IPS-15b (cell line): Measurements from ENCODE around the gene NEGR1.

Experiments
- H3K27me3 ChIP-seq: one replicate; pipeline ENCODE4 v1.6.1; 2013; ENCODE audit warnings: low read length; ENCODE audit not compliant: control insufficient read depth, insufficient read depth
- H3K36me3 ChIP-seq: one replicate; pipeline ENCODE4 v1.6.1; 2013; ENCODE audit warnings: low read length; ENCODE audit not compliant: control insufficient read depth, insufficient read depth
- H3K4me1 ChIP-seq: one replicate; pipeline ENCODE4 v1.6.1; 2013; ENCODE audit warnings: mild to moderate bottlenecking, low read length; ENCODE audit not compliant: control insufficient read depth, insufficient read depth
- H3K4me3 ChIP-seq: one replicate; pipeline ENCODE4 v1.5.1; 2013; ENCODE audit warnings: low read depth, low read length
- H3K9ac ChIP-seq: one replicate; pipeline ENCODE4 v1.6.1; 2013; ENCODE audit warnings: low read depth, mild to moderate bottlenecking, low read length
- H3K9me3 ChIP-seq: one replicate; pipeline ENCODE4 v1.6.1; 2013; ENCODE audit warnings: mild to moderate bottlenecking, low read length; ENCODE audit not compliant: control insufficient read depth, insufficient read depth

The NEGR1 gene

GRCh38 chr1:72013161-72013560, 269.2 kb downstream of the NEGR1 start:
- Histone ChIP-seq H3K9me3 (no peaks in the 10 kb centered on the region), H3K4me3 (no peak overlapping the region), H3K9ac (no peak overlapping the region), H3K27me3 (no peaks in the 10 kb centered on the region), H3K4me1 (no peaks in the 10 kb centered on the region), H3K36me3 (no peaks in the 10 kb centered on the region)

- no peaks in the 10 kb centered on the region for H3K36me3 ChIP-seq
- H3K4me3 ChIP-seq, result no peak overlapping the region
- H3K4me1 ChIP-seq, result no peaks in the 10 kb centered on the region
- no peak overlapping the region for H3K9ac ChIP-seq
- no peaks in the 10 kb centered on the region for H3K27me3 ChIP-seq
- H3K9me3 ChIP-seq, result no peaks in the 10 kb centered on the region
Observed at GRCh38 chr1:72011721-72012120, 270.6 kb downstream of the NEGR1 start.

- no peaks in the 10 kb centered on the region for H3K4me1 ChIP-seq
- no peaks in the 10 kb centered on the region for H3K36me3 ChIP-seq
- no peak overlapping the region for H3K9ac ChIP-seq
- no peaks in the 10 kb centered on the region for H3K9me3 ChIP-seq
- H3K27me3 ChIP-seq, result no peaks in the 10 kb centered on the region
- H3K4me3 ChIP-seq, result no peak overlapping the region
Observed at GRCh38 chr1:72010094-72010431, 272.3 kb downstream of the NEGR1 start.

GRCh38 chr1:72009173-72010093, 272.9 kb downstream of the NEGR1 start:
- Histone ChIP-seq H3K27me3 (no peaks in the 10 kb centered on the region), H3K36me3 (no peaks in the 10 kb centered on the region), H3K9ac (no peak overlapping the region), H3K9me3 (no peaks in the 10 kb centered on the region), H3K4me1 (no peaks in the 10 kb centered on the region), H3K4me3 (no peak overlapping the region)

- Histone ChIP-seq H3K27me3 (no peaks in the 10 kb centered on the region), H3K4me1 (peaks cover 3% of the 10 kb centered on the region), H3K9ac (no peak overlapping the region), H3K36me3 (no peaks in the 10 kb centered on the region), H3K9me3 (no peaks in the 10 kb centered on the region), H3K4me3 (no peak overlapping the region)
Observed at GRCh38 chr1:72007312-72007711, 275.0 kb downstream of the NEGR1 start.

- no peaks in the 10 kb centered on the region for H3K36me3 ChIP-seq
- H3K27me3 ChIP-seq, result no peaks in the 10 kb centered on the region
- peaks cover 3% of the 10 kb centered on the region for H3K4me1 ChIP-seq
- no peak overlapping the region for H3K4me3 ChIP-seq
- H3K9ac ChIP-seq, result no peak overlapping the region
- H3K9me3 ChIP-seq, result no peaks in the 10 kb centered on the region
Observed at GRCh38 chr1:72006092-72006491, 276.2 kb downstream of the NEGR1 start.

GRCh38 chr1:72003092-72003491, 279.2 kb downstream of the NEGR1 start:
- peaks cover 3% of the 10 kb centered on the region for H3K4me1 ChIP-seq
- H3K4me3 ChIP-seq, result no peak overlapping the region
- H3K27me3 ChIP-seq, result no peaks in the 10 kb centered on the region
- no peaks in the 10 kb centered on the region for H3K36me3 ChIP-seq
- H3K9me3 ChIP-seq, result no peaks in the 10 kb centered on the region
- no peak overlapping the region for H3K9ac ChIP-seq

- H3K9me3 ChIP-seq, result no peaks in the 10 kb centered on the region
Observed at GRCh38 chr1:72000809-72001208, 281.5 kb downstream of the NEGR1 start.

GRCh38 chr1:71994646-71995045, 287.7 kb downstream of the NEGR1 start:
- no peak overlapping the region for H3K9ac ChIP-seq
- no peak overlapping the region for H3K4me3 ChIP-seq
- H3K27me3 ChIP-seq, result no peaks in the 10 kb centered on the region
- H3K36me3 ChIP-seq, result no peaks in the 10 kb centered on the region
- no peaks in the 10 kb centered on the region for H3K4me1 ChIP-seq
- no peaks in the 10 kb centered on the region for H3K9me3 ChIP-seq

More at GRCh38 chr1:72000809-72001208, 281.5 kb downstream of the NEGR1 start:
- H3K27me3 ChIP-seq, result no peaks in the 10 kb centered on the region
- H3K9ac ChIP-seq, result no peak overlapping the region
- H3K4me3 ChIP-seq, result no peak overlapping the region
- no peaks in the 10 kb centered on the region for H3K36me3 ChIP-seq
- peaks cover 3% of the 10 kb centered on the region for H3K4me1 ChIP-seq

GRCh38 chr1:71987181-71987580, 295.2 kb downstream of the NEGR1 start:
- H3K36me3 ChIP-seq, result no peaks in the 10 kb centered on the region
- H3K4me1 ChIP-seq, result no peaks in the 10 kb centered on the region
- no peak overlapping the region for H3K4me3 ChIP-seq
- H3K9me3 ChIP-seq, result no peaks in the 10 kb centered on the region
- no peak overlapping the region for H3K9ac ChIP-seq
- no peaks in the 10 kb centered on the region for H3K27me3 ChIP-seq

GRCh38 chr1:71986160-71986559, 296.2 kb downstream of the NEGR1 start:
- no peak overlapping the region for H3K9ac ChIP-seq
- H3K36me3 ChIP-seq, result no peaks in the 10 kb centered on the region
- H3K4me3 ChIP-seq, result no peak overlapping the region
- H3K9me3 ChIP-seq, result no peaks in the 10 kb centered on the region
- H3K4me1 ChIP-seq, result no peaks in the 10 kb centered on the region
- H3K27me3 ChIP-seq, result no peaks in the 10 kb centered on the region

- Histone ChIP-seq H3K36me3 (no peaks in the 10 kb centered on the region), H3K4me3 (no peak overlapping the region), H3K4me1 (no peaks in the 10 kb centered on the region), H3K9ac (no peak overlapping the region), H3K27me3 (no peaks in the 10 kb centered on the region), H3K9me3 (no peaks in the 10 kb centered on the region)
Observed at GRCh38 chr1:71980556-71980955, 301.8 kb downstream of the NEGR1 start.
